HepG2 (cell line): Measurements from ENCODE around the gene LMCD1. TPM values are rescaled to one million over a fixed set of nuclear protein-coding genes. Genes with fewer than 3 reads are reported as not detected.

Experiments
- GATAD2A ChIP-seq: IDR thresholded peaks from 2 replicates; pipeline ENCODE4 v1.6.1; 2016
- HHEX ChIP-seq: IDR thresholded peaks from 2 replicates; pipeline ENCODE4 v1.6.1; 2016; ENCODE audit warnings: control low read depth
- HNRNPH1 ChIP-seq: fragments of 200-400 bp; formaldehyde crosslinking; optimal IDR thresholded peaks from 2 replicates; pipeline ENCODE3; 2017; ENCODE audit warnings: mild to moderate bottlenecking, low read depth, low read length
- HOXA5 ChIP-seq: sonication (generic); formaldehyde crosslinking; IDR thresholded peaks from 2 replicates; pipeline ENCODE4 v1.4.0; 2020; ENCODE audit warnings: missing genetic modification reagents
- KLF12 ChIP-seq: sonication (generic); formaldehyde crosslinking; IDR thresholded peaks from 2 replicates; pipeline ENCODE4 v1.4.0; 2020; ENCODE audit warnings: missing genetic modification reagents, borderline replicate concordance
- KMT2B ChIP-seq: IDR thresholded peaks from 2 replicates; pipeline ENCODE4 v1.6.1; 2016; ENCODE audit warnings: missing genetic modification reagents, missing compliant biosample characterization
- MED1 ChIP-seq: sonication (generic); formaldehyde crosslinking; IDR thresholded peaks from 2 replicates; pipeline ENCODE4 v1.4.0; 2020; ENCODE audit warnings: missing genetic modification reagents
- NFE2L2 ChIP-seq: fragments of 150-350 bp; IDR thresholded peaks from 2 replicates; pipeline ENCODE4 v1.6.1; 2014; ENCODE audit warnings: low read length
- NKX3-1 ChIP-seq: sonication (generic); formaldehyde crosslinking; IDR thresholded peaks from 2 replicates; pipeline ENCODE4 v1.5.0; 2020; ENCODE audit warnings: missing genetic modification reagents
- RNF2 ChIP-seq: fragments of 450-650 bp; conservative IDR thresholded peaks from 2 replicates; pipeline ENCODE4 v1.6.1; 2016; ENCODE audit warnings: low read depth
- XRCC5 ChIP-seq: fragments of 200-400 bp; formaldehyde crosslinking; optimal IDR thresholded peaks from 2 replicates; pipeline ENCODE3; 2017; ENCODE audit warnings: mild to moderate bottlenecking, low read length
- ZFP62 ChIP-seq: sonication (generic); formaldehyde crosslinking; IDR thresholded peaks from 2 replicates; pipeline ENCODE4 v1.4.0; 2020; ENCODE audit warnings: missing genetic modification reagents
- ZNF282 ChIP-seq: fragments of 450-650 bp; IDR thresholded peaks from 2 replicates; pipeline ENCODE4 v1.6.1; 2018; ENCODE audit not compliant: partially characterized antibody
- ZNF431 ChIP-seq: sonication (generic); formaldehyde crosslinking; IDR thresholded peaks from 2 replicates; pipeline ENCODE4 v1.9.0; 2022; ENCODE audit warnings: missing genetic modification reagents, low read depth, mild to moderate bottlenecking, borderline replicate concordance
- ZNF496 ChIP-seq: sonication (generic); formaldehyde crosslinking; IDR thresholded peaks from 2 replicates; pipeline ENCODE4 v1.8.1; 2023; ENCODE audit warnings: mild to moderate bottlenecking, moderate library complexity, missing genetic modification reagents; ENCODE audit not compliant: insufficient replicate concordance
- ZNF562 ChIP-seq: sonication (generic); formaldehyde crosslinking; IDR thresholded peaks from 2 replicates; pipeline ENCODE4 v1.8.0; 2022; ENCODE audit warnings: missing genetic modification reagents, borderline replicate concordance
- polyA plus RNA-seq, 8 experiments: library from polyadenylated mRNA; depleted of rRNA in 3 of 8; stranded (reverse) in 7 of 8; unstranded in 1 of 8; fragments of >200 nt; fragmentation: Illumina TruSeq in 4 of 8; extraction: Trizol in 4 of 8; gene quantifications; 2 replicates each; pipeline versions ENCODE4 v1.2.1 to v1.2.3, GENCODE V29; 2011 to 2016; ENCODE audit warnings: low read depth in 4 of 8, missing spikeins in 1 of 8, mixed read lengths in 1 of 8; ENCODE audit not compliant: insufficient read depth in 1 of 8
- total RNA-seq, 5 experiments: library from RNA; depleted of rRNA; stranded (reverse); fragments of >200 nt; fragmentation: Illumina TruSeq; extraction: Trizol; gene quantifications; 2 replicates each; pipeline ENCODE4 v1.2.3, GENCODE V29; 2016; ENCODE audit warnings: low read depth in 1 of 5
- TF ChIP-seq, protein P1 (sequence below): sonication (generic); formaldehyde crosslinking; IDR thresholded peaks from 2 replicates; pipeline ENCODE4 v1.5.0; 2020; ENCODE audit warnings: missing genetic modification reagents
- TF ChIP-seq, protein P2 (sequence below): sonication (generic); formaldehyde crosslinking; IDR thresholded peaks from 2 replicates; pipeline ENCODE4; 2020; ENCODE audit warnings: missing genetic modification reagents, mild to moderate bottlenecking, borderline replicate concordance
- TF ChIP-seq, protein P3 (sequence below): sonication (generic); formaldehyde crosslinking; IDR thresholded peaks from 2 replicates; pipeline ENCODE4 v1.5.1; 2020; ENCODE audit warnings: mild to moderate bottlenecking, moderate library complexity, missing genetic modification reagents
- TF ChIP-seq, protein P4 (sequence below): sonication (generic); formaldehyde crosslinking; IDR thresholded peaks from 2 replicates; pipeline ENCODE4 v1.9.0; 2021; ENCODE audit warnings: missing genetic modification reagents, borderline replicate concordance
- TF ChIP-seq, protein P5 (sequence below): sonication (generic); IDR thresholded peaks from 2 replicates; pipeline ENCODE4 v1.6.1; 2016; ENCODE audit warnings: low read depth, borderline replicate concordance
- TF ChIP-seq, protein P6 (sequence below): sonication (generic); formaldehyde crosslinking; conservative IDR thresholded peaks from 2 replicates; pipeline ENCODE4 v1.4.0; 2020; ENCODE audit warnings: missing genetic modification reagents

The LMCD1 gene
- total and polyA plus RNA-seq, 2 of the 13 experiments (the other 11 are each of a cell fraction or from before 2014, with no cell fraction given) = 6.2 to 7.1 TPM

DNA sequence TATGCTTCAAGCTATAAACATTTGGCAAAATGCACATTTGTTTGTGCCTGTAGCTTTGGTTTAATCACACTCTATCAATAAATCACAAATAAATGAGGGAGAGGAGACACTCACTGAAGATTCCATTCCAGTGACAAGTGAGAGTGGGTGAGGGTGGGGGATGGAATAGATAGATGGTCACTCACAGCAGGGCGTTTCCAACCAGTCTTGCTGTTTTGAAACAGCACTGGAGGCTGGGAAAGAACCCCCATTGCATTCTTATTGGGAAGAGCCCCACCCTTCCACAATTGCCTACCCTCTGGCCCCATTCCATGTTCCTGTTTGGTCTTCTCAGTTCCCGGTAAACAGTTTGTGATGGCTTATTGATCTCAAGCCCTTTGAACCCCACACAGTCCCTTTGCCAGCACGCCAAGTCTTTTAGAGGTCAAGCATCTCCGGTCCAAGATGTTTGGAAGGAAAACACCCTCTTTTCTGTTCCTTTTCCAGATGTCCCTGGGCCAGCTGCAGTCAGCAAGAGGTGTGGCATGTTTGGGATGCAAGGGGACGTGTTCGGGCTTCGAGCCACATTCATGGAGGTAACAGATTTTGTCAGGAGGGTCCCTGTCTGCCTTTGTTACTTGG is 30.7 kb downstream of the LMCD1 start (continued):
- TF ChIP-seq NKX3-1 (CRISPR knock-in tag) (no peak), NFE2L2 (no peak), ZNF431 (CRISPR knock-in tag) (no peak), HOXA5 (CRISPR knock-in tag) (no peak), KLF12 (CRISPR knock-in tag) (no peak), GATAD2A (CRISPR knock-in tag) (peak; percentile 70), XRCC5 (no peak), ZNF282 (no peak), ZNF496 (no peak), HHEX (CRISPR knock-in tag) (peak; percentile 49; the same call in 1 of the 2 replicates), MED1 (CRISPR knock-in tag) (no peak), ZNF562 (CRISPR knock-in tag) (no peak), KMT2B (CRISPR knock-in tag) (no peak), HNRNPH1 (no peak), RNF2 (no peak), ZFP62 (CRISPR knock-in tag) (no peak)
- TF ChIP-seq, protein P1, sequence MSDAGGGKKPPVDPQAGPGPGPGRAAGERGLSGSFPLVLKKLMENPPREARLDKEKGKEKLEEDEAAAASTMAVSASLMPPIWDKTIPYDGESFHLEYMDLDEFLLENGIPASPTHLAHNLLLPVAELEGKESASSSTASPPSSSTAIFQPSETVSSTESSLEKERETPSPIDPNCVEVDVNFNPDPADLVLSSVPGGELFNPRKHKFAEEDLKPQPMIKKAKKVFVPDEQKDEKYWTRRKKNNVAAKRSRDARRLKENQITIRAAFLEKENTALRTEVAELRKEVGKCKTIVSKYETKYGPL (CRISPR knock-in tag) = no peak
- TF ChIP-seq, protein P2, sequence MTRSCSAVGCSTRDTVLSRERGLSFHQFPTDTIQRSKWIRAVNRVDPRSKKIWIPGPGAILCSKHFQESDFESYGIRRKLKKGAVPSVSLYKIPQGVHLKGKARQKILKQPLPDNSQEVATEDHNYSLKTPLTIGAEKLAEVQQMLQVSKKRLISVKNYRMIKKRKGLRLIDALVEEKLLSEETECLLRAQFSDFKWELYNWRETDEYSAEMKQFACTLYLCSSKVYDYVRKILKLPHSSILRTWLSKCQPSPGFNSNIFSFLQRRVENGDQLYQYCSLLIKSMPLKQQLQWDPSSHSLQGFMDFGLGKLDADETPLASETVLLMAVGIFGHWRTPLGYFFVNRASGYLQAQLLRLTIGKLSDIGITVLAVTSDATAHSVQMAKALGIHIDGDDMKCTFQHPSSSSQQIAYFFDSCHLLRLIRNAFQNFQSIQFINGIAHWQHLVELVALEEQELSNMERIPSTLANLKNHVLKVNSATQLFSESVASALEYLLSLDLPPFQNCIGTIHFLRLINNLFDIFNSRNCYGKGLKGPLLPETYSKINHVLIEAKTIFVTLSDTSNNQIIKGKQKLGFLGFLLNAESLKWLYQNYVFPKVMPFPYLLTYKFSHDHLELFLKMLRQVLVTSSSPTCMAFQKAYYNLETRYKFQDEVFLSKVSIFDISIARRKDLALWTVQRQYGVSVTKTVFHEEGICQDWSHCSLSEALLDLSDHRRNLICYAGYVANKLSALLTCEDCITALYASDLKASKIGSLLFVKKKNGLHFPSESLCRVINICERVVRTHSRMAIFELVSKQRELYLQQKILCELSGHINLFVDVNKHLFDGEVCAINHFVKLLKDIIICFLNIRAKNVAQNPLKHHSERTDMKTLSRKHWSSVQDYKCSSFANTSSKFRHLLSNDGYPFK = no peak
- TF ChIP-seq, protein P3, sequence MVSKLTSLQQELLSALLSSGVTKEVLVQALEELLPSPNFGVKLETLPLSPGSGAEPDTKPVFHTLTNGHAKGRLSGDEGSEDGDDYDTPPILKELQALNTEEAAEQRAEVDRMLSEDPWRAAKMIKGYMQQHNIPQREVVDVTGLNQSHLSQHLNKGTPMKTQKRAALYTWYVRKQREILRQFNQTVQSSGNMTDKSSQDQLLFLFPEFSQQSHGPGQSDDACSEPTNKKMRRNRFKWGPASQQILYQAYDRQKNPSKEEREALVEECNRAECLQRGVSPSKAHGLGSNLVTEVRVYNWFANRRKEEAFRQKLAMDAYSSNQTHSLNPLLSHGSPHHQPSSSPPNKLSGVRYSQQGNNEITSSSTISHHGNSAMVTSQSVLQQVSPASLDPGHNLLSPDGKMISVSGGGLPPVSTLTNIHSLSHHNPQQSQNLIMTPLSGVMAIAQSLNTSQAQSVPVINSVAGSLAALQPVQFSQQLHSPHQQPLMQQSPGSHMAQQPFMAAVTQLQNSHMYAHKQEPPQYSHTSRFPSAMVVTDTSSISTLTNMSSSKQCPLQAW (CRISPR knock-in tag) = 0 out of 2 replicates have a peak, but pooled peaks have one; percentile 18
- TF ChIP-seq, protein P4, sequence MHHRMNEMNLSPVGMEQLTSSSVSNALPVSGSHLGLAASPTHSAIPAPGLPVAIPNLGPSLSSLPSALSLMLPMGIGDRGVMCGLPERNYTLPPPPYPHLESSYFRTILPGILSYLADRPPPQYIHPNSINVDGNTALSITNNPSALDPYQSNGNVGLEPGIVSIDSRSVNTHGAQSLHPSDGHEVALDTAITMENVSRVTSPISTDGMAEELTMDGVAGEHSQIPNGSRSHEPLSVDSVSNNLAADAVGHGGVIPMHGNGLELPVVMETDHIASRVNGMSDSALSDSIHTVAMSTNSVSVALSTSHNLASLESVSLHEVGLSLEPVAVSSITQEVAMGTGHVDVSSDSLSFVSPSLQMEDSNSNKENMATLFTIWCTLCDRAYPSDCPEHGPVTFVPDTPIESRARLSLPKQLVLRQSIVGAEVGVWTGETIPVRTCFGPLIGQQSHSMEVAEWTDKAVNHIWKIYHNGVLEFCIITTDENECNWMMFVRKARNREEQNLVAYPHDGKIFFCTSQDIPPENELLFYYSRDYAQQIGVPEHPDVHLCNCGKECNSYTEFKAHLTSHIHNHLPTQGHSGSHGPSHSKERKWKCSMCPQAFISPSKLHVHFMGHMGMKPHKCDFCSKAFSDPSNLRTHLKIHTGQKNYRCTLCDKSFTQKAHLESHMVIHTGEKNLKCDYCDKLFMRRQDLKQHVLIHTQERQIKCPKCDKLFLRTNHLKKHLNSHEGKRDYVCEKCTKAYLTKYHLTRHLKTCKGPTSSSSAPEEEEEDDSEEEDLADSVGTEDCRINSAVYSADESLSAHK = no peak
- TF ChIP-seq, protein P5, sequence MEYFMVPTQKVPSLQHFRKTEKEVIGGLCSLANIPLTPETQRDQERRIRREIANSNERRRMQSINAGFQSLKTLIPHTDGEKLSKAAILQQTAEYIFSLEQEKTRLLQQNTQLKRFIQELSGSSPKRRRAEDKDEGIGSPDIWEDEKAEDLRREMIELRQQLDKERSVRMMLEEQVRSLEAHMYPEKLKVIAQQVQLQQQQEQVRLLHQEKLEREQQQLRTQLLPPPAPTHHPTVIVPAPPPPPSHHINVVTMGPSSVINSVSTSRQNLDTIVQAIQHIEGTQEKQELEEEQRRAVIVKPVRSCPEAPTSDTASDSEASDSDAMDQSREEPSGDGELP = no peak
- TF ChIP-seq, protein P6, sequence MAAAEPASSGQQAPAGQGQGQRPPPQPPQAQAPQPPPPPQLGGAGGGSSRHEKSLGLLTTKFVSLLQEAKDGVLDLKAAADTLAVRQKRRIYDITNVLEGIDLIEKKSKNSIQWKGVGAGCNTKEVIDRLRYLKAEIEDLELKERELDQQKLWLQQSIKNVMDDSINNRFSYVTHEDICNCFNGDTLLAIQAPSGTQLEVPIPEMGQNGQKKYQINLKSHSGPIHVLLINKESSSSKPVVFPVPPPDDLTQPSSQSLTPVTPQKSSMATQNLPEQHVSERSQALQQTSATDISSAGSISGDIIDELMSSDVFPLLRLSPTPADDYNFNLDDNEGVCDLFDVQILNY (CRISPR knock-in tag) = no peak
